Hepatocyte (in vitro differentiated cells): ENCODE data around the gene KCNAB3. TPM values are rescaled to one million over a fixed set of nuclear protein-coding genes. Genes with fewer than 3 reads are reported as not detected.

Experiments used
- DNase-seq: peaks from one replicate; pipeline ENCODE4 v3.0.0-alpha.2; 2016; ENCODE audit warnings: low spot score
- H2AFZ ChIP-seq: fragments of 200-600 bp; sonication (generic); 2 replicates; pipeline ENCODE4 v1.6.0; 2016; ENCODE audit warnings: antibody characterized with exemption, mild to moderate bottlenecking
- H3K27ac ChIP-seq: fragments of 200-600 bp; sonication (generic); 2 replicates; pipeline ENCODE4 v1.5.1; 2016; ENCODE audit warnings: mild to moderate bottlenecking
- H3K27me3 ChIP-seq: fragments of 200-600 bp; sonication (generic); 2 replicates; pipeline ENCODE4 v1.6.1; 2016
- H3K36me3 ChIP-seq: fragments of 200-600 bp; sonication (generic); replicated peaks from 2 replicates; pipeline ENCODE4 v1.5.1; 2016; ENCODE audit warnings: low read depth; ENCODE audit not compliant: insufficient read depth
- H3K4me1 ChIP-seq: fragments of 200-600 bp; sonication (generic); 2 replicates; pipeline ENCODE4 v1.5.1; 2016; ENCODE audit warnings: mild to moderate bottlenecking, moderate library complexity; ENCODE audit not compliant: insufficient read depth
- H3K4me2 ChIP-seq: fragments of 200-600 bp; sonication (generic); 2 replicates; pipeline ENCODE4 v1.6.0; 2016
- H3K4me3 ChIP-seq: fragments of 200-600 bp; sonication (generic); 2 replicates; pipeline ENCODE4 v1.5.1; 2016; ENCODE audit warnings: mild to moderate bottlenecking
- H3K79me2 ChIP-seq: fragments of 200-600 bp; sonication (generic); 2 replicates; pipeline ENCODE4 v1.6.0; 2017; ENCODE audit warnings: mild to moderate bottlenecking
- H3K9me2 ChIP-seq: fragments of 200-600 bp; sonication (generic); replicated peaks from 2 replicates; pipeline ENCODE4 v1.6.0; 2017; ENCODE audit warnings: mild to moderate bottlenecking; ENCODE audit not compliant: insufficient read depth
- H3K9me3 ChIP-seq: fragments of 200-600 bp; sonication (generic); 2 replicates; pipeline ENCODE4 v1.5.1; 2016; ENCODE audit warnings: low read depth, mild to moderate bottlenecking
- H4K20me1 ChIP-seq: fragments of 200-600 bp; sonication (generic); 2 replicates; pipeline ENCODE4 v1.6.0; 2016; ENCODE audit warnings: mild to moderate bottlenecking; ENCODE audit not compliant: insufficient read depth, poor library complexity, severe bottlenecking
- EZH2 ChIP-seq: fragments of 200-600 bp; sonication (generic); IDR thresholded peaks from 2 replicates; pipeline ENCODE4 v1.6.1; 2016; ENCODE audit warnings: antibody characterized with exemption, mild to moderate bottlenecking, borderline replicate concordance
- EZH2phosphoT487 ChIP-seq: fragments of 200-600 bp; sonication (generic); IDR thresholded peaks from one replicate; pipeline ENCODE4 v1.6.1; 2018; ENCODE audit warnings: antibody characterized with exemption, mild to moderate bottlenecking, low read depth, moderate library complexity; ENCODE audit not compliant: unreplicated experiment, severe bottlenecking
- WGBS: methylation state at CpG from one replicate; pipeline ENCODE4 v1.1.6; 2016; ENCODE audit warnings: low lambda C conversion rate; ENCODE audit errors: missing lambda C conversion rate; 5-methylcytosine and 5-hydroxymethylcytosine counted together
- polyA plus RNA-seq: library from polyadenylated mRNA; unstranded; fragments of >200 nt; fragmentation: Nextera tagmentation; extraction: Ambion mirVana; gene quantifications from 2 replicates; pipeline ENCODE4 v1.2.1, GENCODE V29; 2016
- small RNA-seq: library from RNA; depleted of rRNA; stranded (forward); fragments of <200 nt; gene quantifications from one replicate; pipeline ENCODE3, GENCODE V24; 2014
- total RNA-seq: library from RNA; depleted of rRNA; stranded (reverse); fragments of >200 nt; gene quantifications from 2 replicates; pipeline ENCODE4 v1.2.3, GENCODE V29; 2014
- TF ChIP-seq, protein P1 (sequence below): fragments of 200-600 bp; sonication (generic); IDR thresholded peaks from 2 replicates; pipeline ENCODE4 v1.5.1; 2016; ENCODE audit warnings: antibody characterized with exemption, mild to moderate bottlenecking; ENCODE audit not compliant: poor library complexity

The KCNAB3 gene
- total and polyA plus RNA-seq, 2 experiments from 2014 or later: 1.8 TPM

DNA sequence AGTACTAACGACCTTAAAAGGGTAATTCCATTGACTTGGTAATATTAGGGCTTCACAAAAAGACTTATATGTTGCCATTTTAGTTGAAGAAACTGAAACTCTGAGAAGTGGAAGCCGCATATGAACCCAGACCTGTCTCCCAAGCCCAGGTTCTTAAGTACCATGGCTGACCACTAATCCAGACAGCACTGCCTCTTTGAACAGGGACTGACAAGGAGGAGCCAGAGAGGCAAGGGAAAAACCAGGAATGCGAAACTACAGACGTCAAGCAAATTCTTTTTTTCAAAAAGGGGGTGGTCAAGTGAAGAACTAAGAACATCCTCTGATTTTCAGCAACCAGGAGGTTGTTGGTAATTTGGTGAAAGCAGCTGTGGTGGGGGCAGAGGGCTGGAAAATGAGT, 56.6 kb downstream of the KCNAB3 start:
- H4K20me1 ChIP-seq: no peaks in the 10 kb centered on the region
- H3K27ac ChIP-seq: no peak overlapping the region
- peaks cover 11% of the 10 kb centered on the region for H3K79me2 ChIP-seq
- no peak for DNase-seq
- H3K9me2 ChIP-seq: no peaks in the 10 kb centered on the region
- H3K4me3 ChIP-seq: no peak overlapping the region
- TF ChIP-seq EZH2 (no peak), EZH2phosphoT487 (no peak)
- TF ChIP-seq, protein P1, sequence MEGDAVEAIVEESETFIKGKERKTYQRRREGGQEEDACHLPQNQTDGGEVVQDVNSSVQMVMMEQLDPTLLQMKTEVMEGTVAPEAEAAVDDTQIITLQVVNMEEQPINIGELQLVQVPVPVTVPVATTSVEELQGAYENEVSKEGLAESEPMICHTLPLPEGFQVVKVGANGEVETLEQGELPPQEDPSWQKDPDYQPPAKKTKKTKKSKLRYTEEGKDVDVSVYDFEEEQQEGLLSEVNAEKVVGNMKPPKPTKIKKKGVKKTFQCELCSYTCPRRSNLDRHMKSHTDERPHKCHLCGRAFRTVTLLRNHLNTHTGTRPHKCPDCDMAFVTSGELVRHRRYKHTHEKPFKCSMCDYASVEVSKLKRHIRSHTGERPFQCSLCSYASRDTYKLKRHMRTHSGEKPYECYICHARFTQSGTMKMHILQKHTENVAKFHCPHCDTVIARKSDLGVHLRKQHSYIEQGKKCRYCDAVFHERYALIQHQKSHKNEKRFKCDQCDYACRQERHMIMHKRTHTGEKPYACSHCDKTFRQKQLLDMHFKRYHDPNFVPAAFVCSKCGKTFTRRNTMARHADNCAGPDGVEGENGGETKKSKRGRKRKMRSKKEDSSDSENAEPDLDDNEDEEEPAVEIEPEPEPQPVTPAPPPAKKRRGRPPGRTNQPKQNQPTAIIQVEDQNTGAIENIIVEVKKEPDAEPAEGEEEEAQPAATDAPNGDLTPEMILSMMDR: no peak
- H3K9me3 ChIP-seq: no peaks in the 10 kb centered on the region
- no peaks in the 10 kb centered on the region for H3K36me3 ChIP-seq
- H3K27me3 ChIP-seq: no peaks in the 10 kb centered on the region
- WGBS: 53% methylated on average over 4 of the region's 4 CpGs
- no peaks in the 10 kb centered on the region for H3K4me1 ChIP-seq
- H3K4me2 ChIP-seq: no peak overlapping the region
- no peak overlapping the region for H2AFZ ChIP-seq

Small RNA genes within 50 kb of the gene (small RNA-seq; reads per million reads assigned to genes)
- gene SCARNA21: 252 reads per million, percentile 98 among the genes with 10 or more reads in this experiment

Other genes starting within 250 kb of the KCNAB3 start
- 24.2 and 29.6 TPM in 2 replicates for gene TP53, start 242.4 kb downstream of the KCNAB3 start, total RNA-seq
- gene TP53, start 242.4 kb downstream of the KCNAB3 start, polyA plus RNA-seq: 26.9 and 31.7 TPM in 2 replicates
- 3.8 and 7.8 TPM in 2 replicates for gene WRAP53, start 241.4 kb downstream of the KCNAB3 start, total RNA-seq
- 9.0 and 12.0 TPM in 2 replicates for gene WRAP53, start 241.4 kb downstream of the KCNAB3 start, polyA plus RNA-seq
- 7.4 and 8.6 TPM in 2 replicates for gene EFNB3, start 224.7 kb downstream of the KCNAB3 start, total RNA-seq
- gene EFNB3, start 224.7 kb downstream of the KCNAB3 start, polyA plus RNA-seq: 10.6 and 16.6 TPM in 2 replicates
- gene DNAH2, start 212.1 kb downstream of the KCNAB3 start, total RNA-seq: 0.77 and 1.0 TPM in 2 replicates
- 2.1 and 4.0 TPM in 2 replicates for gene DNAH2, start 212.1 kb downstream of the KCNAB3 start, polyA plus RNA-seq
- gene KDM6B, start 95.6 kb downstream of the KCNAB3 start, total RNA-seq: 3.3 and 5.9 TPM in 2 replicates
- 10.2 and 11.3 TPM in 2 replicates for gene KDM6B, start 95.6 kb downstream of the KCNAB3 start, polyA plus RNA-seq
- 59.6 and 73.3 TPM in 2 replicates for gene TMEM88, start 74.8 kb downstream of the KCNAB3 start, total RNA-seq
- 241 and 328 TPM in 2 replicates for gene TMEM88, start 74.8 kb downstream of the KCNAB3 start, polyA plus RNA-seq
- 49.2 and 66.0 TPM in 2 replicates for gene NAA38, start 72.3 kb downstream of the KCNAB3 start, total RNA-seq
- 147 and 154 TPM in 2 replicates for gene NAA38, start 72.3 kb downstream of the KCNAB3 start, polyA plus RNA-seq
- gene CYB5D1, start 71.9 kb downstream of the KCNAB3 start, total RNA-seq: 9.1 and 14.1 TPM in 2 replicates
- 12.2 and 15.1 TPM in 2 replicates for gene CYB5D1, start 71.9 kb downstream of the KCNAB3 start, polyA plus RNA-seq
- gene CHD3, start 41.1 kb downstream of the KCNAB3 start, total RNA-seq: 65.6 and 75.3 TPM in 2 replicates
- gene CHD3, start 41.1 kb downstream of the KCNAB3 start, polyA plus RNA-seq: 41.2 and 49.4 TPM in 2 replicates
- 2.9 and 3.5 TPM in 2 replicates for gene RNF227, start 13.6 kb downstream of the KCNAB3 start, total RNA-seq
- gene RNF227, start 13.6 kb downstream of the KCNAB3 start, polyA plus RNA-seq: 2.5 and 4.8 TPM in 2 replicates
- 20.7 and 29.5 TPM in 2 replicates for gene TRAPPC1, start 2.1 kb upstream of the KCNAB3 start, total RNA-seq
- 272 and 299 TPM in 2 replicates for gene TRAPPC1, start 2.1 kb upstream of the KCNAB3 start, polyA plus RNA-seq
- gene CNTROB, start 2.4 kb upstream of the KCNAB3 start, total RNA-seq: 19.4 and 21.1 TPM in 2 replicates
- 30.6 and 37.5 TPM in 2 replicates for gene CNTROB, start 2.4 kb upstream of the KCNAB3 start, polyA plus RNA-seq
- gene GUCY2D, start 72.8 kb upstream of the KCNAB3 start, total RNA-seq: not detected in 2 replicates
- 1.6 and 1.9 TPM in 2 replicates for gene GUCY2D, start 72.8 kb upstream of the KCNAB3 start, polyA plus RNA-seq
- gene ALOX15B, start 109.2 kb upstream of the KCNAB3 start, total RNA-seq: 5.7 and 6.7 TPM in 2 replicates
- gene ALOX15B, start 109.2 kb upstream of the KCNAB3 start, polyA plus RNA-seq: 26.0 and 26.1 TPM in 2 replicates
- 0.52 and 2.0 TPM in 2 replicates for gene ALOX12B, start 157.9 kb upstream of the KCNAB3 start, total RNA-seq
- gene ALOX12B, start 157.9 kb upstream of the KCNAB3 start, polyA plus RNA-seq: 0.22 and 1.8 TPM in 2 replicates
- 0.48 and 0.77 TPM in 2 replicates for gene ALOXE3, start 188.7 kb upstream of the KCNAB3 start, total RNA-seq
- gene ALOXE3, start 188.7 kb upstream of the KCNAB3 start, polyA plus RNA-seq: 1.5 and 2.6 TPM in 2 replicates
- not detected in 2 replicates for gene HES7, start 194.2 kb upstream of the KCNAB3 start, total RNA-seq
- gene HES7, start 194.2 kb upstream of the KCNAB3 start, polyA plus RNA-seq: not detected in 2 replicates
- gene PER1, start 222.5 kb upstream of the KCNAB3 start, total RNA-seq: 35.3 and 36.5 TPM in 2 replicates
- gene PER1, start 222.5 kb upstream of the KCNAB3 start, polyA plus RNA-seq: 107 and 143 TPM in 2 replicates
- gene VAMP2, start 233.1 kb upstream of the KCNAB3 start, total RNA-seq: 8.2 and 8.5 TPM in 2 replicates
- gene VAMP2, start 233.1 kb upstream of the KCNAB3 start, polyA plus RNA-seq: 44.6 and 85.7 TPM in 2 replicates
- 21.1 and 25.3 TPM in 2 replicates for gene TMEM107, start 246.5 kb upstream of the KCNAB3 start, total RNA-seq
- 12.8 and 13.6 TPM in 2 replicates for gene TMEM107, start 246.5 kb upstream of the KCNAB3 start, polyA plus RNA-seq